HG03066 (cell line): ENCODE measurements around the gene UBA7.

Experiments used
- ATAC-seq: cut with Tn5 transposase; IDR thresholded peaks from one replicate; pipeline ENCODE4 v1.9.1; 2021; ENCODE audit warnings: low read depth; ENCODE audit not compliant: unreplicated experiment

The UBA7 gene

GRCh38 chr3:49805897-49806701 is 7.7 kb downstream of the UBA7 start:
- ATAC-seq = no peak

- ATAC-seq = no peak
These were observed 8.4 kb downstream of the UBA7 start for GRCh38 chr3:49805367-49805782.

- ATAC-seq = no peak
These were observed 9.4 kb downstream of the UBA7 start for GRCh38 chr3:49804141-49805041.

- ATAC-seq = no peak
These were observed 10.2 kb downstream of the UBA7 start for GRCh38 chr3:49803465-49804140.

GRCh38 chr3:49802719-49803464 is 10.9 kb downstream of the UBA7 start, which contains the start of gene INKA1:
Gene INKA1 (plus strand): TSS chr3:49803261. CDS start chr3:49803393, 132 bp downstream.
- ATAC-seq = peak; percentile 48

GRCh38 chr3:49801160-49801559 is 12.6 kb downstream of the UBA7 start:
- ATAC-seq = no peak

- ATAC-seq = no peak
These were observed 14.0 kb downstream of the UBA7 start, which contains the start of gene CDHR4 for GRCh38 chr3:49799761-49800160. Gene CDHR4 (minus strand): TSS chr3:49799873. CDS start chr3:49799812, 61 bp downstream.

- ATAC-seq = no peak
These were observed 14.6 kb downstream of the UBA7 start for GRCh38 chr3:49799105-49799504.

- ATAC-seq = no peak
These were observed 18.5 kb downstream of the UBA7 start for GRCh38 chr3:49794926-49795905.

GRCh38 chr3:49794431-49794830 is 19.3 kb downstream of the UBA7 start:
- no peak for ATAC-seq

GRCh38 chr3:49793486-49794085 is 20.2 kb downstream of the UBA7 start:
- no peak for ATAC-seq

GRCh38 chr3:49792371-49793150 is 21.2 kb downstream of the UBA7 start:
- no peak for ATAC-seq

- no peak for ATAC-seq
These were observed 22.2 kb downstream of the UBA7 start for GRCh38 chr3:49791571-49791970.

- ATAC-seq = no peak
These were observed 22.9 kb downstream of the UBA7 start for GRCh38 chr3:49790626-49791411.

- no peak for ATAC-seq
These were observed 25.7 kb downstream of the UBA7 start for GRCh38 chr3:49788056-49788455.

GRCh38 chr3:49787536-49787935 is 26.2 kb downstream of the UBA7 start:
- ATAC-seq = no peak

- ATAC-seq = no peak
These were observed 26.6 kb downstream of the UBA7 start for GRCh38 chr3:49787182-49787464.
